Mesothelial cell of epicardium (in vitro differentiated cells): ENCODE results near the gene ZNF684. TPM values are rescaled to one million over a fixed set of nuclear protein-coding genes. Genes with fewer than 3 reads are reported as not detected.
"Not testable (repeated sequence)": the region's sequence is repeated elsewhere in the genome, so short reads cannot be mapped to it uniquely, and the experiment has no call there.

ENCODE experiments used
- DNase-seq, 2 experiments: peaks; one replicate each; pipeline ENCODE4 v3.0.0; 2021; ENCODE audit warnings: low spot score in 2 of 2; ENCODE audit not compliant: unreplicated experiment in 2 of 2
- H3K27ac Mint-ChIP-seq: 2 replicates; pipeline ENCODE4 v1.8.0; 2021; ENCODE audit warnings: mixed read lengths
- H3K27me3 Mint-ChIP-seq: 2 replicates; pipeline ENCODE4 v1.8.0; 2021; ENCODE audit warnings: low read depth, mixed read lengths
- H3K36me3 Mint-ChIP-seq: 2 replicates; pipeline ENCODE4 v1.8.0; 2021; ENCODE audit warnings: mixed read lengths
- H3K4me1 Mint-ChIP-seq: 2 replicates; pipeline ENCODE4 v1.8.0; 2021; ENCODE audit warnings: mixed read lengths
- H3K4me3 Mint-ChIP-seq: 2 replicates; pipeline ENCODE4 v1.8.0; 2021; ENCODE audit warnings: mild to moderate bottlenecking, moderate library complexity, mixed read lengths
- H3K9me3 Mint-ChIP-seq: 2 replicates; pipeline ENCODE4 v1.8.0; 2021; ENCODE audit warnings: mixed read lengths
- CTCF ChIP-seq: fragments of 200-600 bp; sonication (generic); IDR thresholded peaks from one replicate; pipeline ENCODE4 v1.5.0; 2021; ENCODE audit warnings: antibody characterized with exemption; ENCODE audit not compliant: unreplicated experiment
- total RNA-seq: library from RNA; stranded (reverse); gene quantifications from 3 replicates; pipeline ENCODE4 v1.2.1, GENCODE V29; 2021

Gene ZNF684
- total RNA-seq, 1 donor from 2014 or later, result 6.0 TPM

DNA sequence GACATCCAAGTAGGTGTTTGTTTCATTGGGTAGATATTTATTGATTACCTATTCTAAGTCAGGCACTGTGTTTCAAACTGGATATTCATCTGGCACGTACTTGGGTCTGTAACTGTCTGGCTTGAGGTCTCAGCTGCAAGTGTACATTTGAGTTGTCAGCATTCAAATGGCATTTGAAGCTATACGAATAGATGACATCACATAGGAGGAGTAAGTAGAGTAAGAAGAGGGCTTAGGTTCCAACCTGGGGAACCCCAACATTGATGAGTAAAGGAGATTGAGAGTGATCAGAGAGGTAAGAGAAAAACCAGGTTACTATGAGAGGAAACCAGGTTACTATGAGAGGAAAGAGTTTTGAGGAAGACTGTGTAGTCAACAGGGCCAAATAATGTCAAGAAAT, 30.7 kb downstream of the ZNF684 start:
- Mint-ChIP-seq H3K27ac (no peak overlapping the region), H3K36me3 (no peaks in the 10 kb centered on the region), H3K9me3 (peaks cover 4% of the 10 kb centered on the region), H3K4me3 (no peak overlapping the region), H3K4me1 (no peaks in the 10 kb centered on the region), H3K27me3 (peaks cover 25% of the 10 kb centered on the region)
- no peak for DNase-seq
- no peak for TF ChIP-seq CTCF

- H3K4me1 Mint-ChIP-seq, result no peaks in the 10 kb centered on the region
Measured at GRCh38 chr1:40563266-40563665, 31.8 kb downstream of the ZNF684 start.

GRCh38 chr1:40564506-40564905, 33.1 kb downstream of the ZNF684 start:
- Mint-ChIP-seq H3K27ac (no peak overlapping the region), H3K4me1 (no peaks in the 10 kb centered on the region), H3K27me3 (peaks cover 27% of the 10 kb centered on the region), H3K4me3 (no peak overlapping the region), H3K9me3 (peaks cover 4% of the 10 kb centered on the region), H3K36me3 (no peaks in the 10 kb centered on the region)
- no peak for TF ChIP-seq CTCF
- no peak for DNase-seq

More at GRCh38 chr1:40563266-40563665, 31.8 kb downstream of the ZNF684 start:
- no peaks in the 10 kb centered on the region for H3K36me3 Mint-ChIP-seq
- no peak for DNase-seq
- no peak overlapping the region for H3K4me3 Mint-ChIP-seq
- H3K9me3 Mint-ChIP-seq, result peaks cover 4% of the 10 kb centered on the region
- no peak for TF ChIP-seq CTCF
- H3K27ac Mint-ChIP-seq, result no peak overlapping the region
- peaks cover 27% of the 10 kb centered on the region for H3K27me3 Mint-ChIP-seq

GRCh38 chr1:40564913-40565312, 33.5 kb downstream of the ZNF684 start:
- Mint-ChIP-seq H3K36me3 (no peaks in the 10 kb centered on the region), H3K27me3 (peaks cover 27% of the 10 kb centered on the region), H3K27ac (no peak overlapping the region), H3K9me3 (peaks cover 1% of the 10 kb centered on the region), H3K4me1 (no peaks in the 10 kb centered on the region), H3K4me3 (no peak overlapping the region)
- DNase-seq, result no peak
- no peak for TF ChIP-seq CTCF

GRCh38 chr1:40567825-40568224, 36.4 kb downstream of the ZNF684 start:
- H3K27me3 Mint-ChIP-seq, result peaks cover 21% of the 10 kb centered on the region
- H3K4me1 Mint-ChIP-seq, result no peaks in the 10 kb centered on the region
- TF ChIP-seq CTCF, result no peak
- no peak overlapping the region for H3K27ac Mint-ChIP-seq
- DNase-seq, result no peak
- no peaks in the 10 kb centered on the region for H3K36me3 Mint-ChIP-seq
- H3K4me3 Mint-ChIP-seq, result no peak overlapping the region
- H3K9me3 Mint-ChIP-seq, result no peaks in the 10 kb centered on the region

DNA sequence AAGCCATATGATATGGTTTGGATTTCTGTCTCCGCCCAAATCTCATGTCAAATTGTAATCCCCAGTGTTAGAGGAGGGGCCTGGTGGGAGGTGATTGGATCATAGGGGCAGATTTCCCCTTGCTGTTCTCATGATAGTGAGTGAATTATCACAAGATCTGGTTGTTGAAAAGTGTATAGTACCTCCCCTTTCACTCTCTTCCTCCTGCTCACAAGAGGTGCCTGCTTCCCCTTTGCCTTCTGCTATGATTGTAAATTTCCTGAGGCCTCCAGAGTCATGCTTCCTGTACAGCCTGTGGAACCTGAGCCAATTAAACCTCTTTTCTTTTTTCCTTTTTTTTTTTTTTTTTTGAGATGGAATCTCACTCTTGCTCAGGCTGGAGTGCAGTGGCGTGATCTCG, 43.4 kb downstream of the ZNF684 start:
- H3K27me3 Mint-ChIP-seq, H3K36me3 Mint-ChIP-seq, H3K27ac Mint-ChIP-seq, H3K4me1 Mint-ChIP-seq, DNase-seq, H3K4me3 Mint-ChIP-seq: not testable (repeated sequence)
- peaks cover 11% of the 10 kb centered on the region for H3K9me3 Mint-ChIP-seq
